HEK293 (cell line): ENCODE results near the gene ELOVL5.

Experiments used
- GLI4 ChIP-seq: fragments of 450-650 bp; formaldehyde crosslinking; IDR thresholded peaks from 2 replicates; pipeline ENCODE4 v1.5.1; 2016; ENCODE audit warnings: missing biosample characterization, missing genetic modification characterization
- TF ChIP-seq, protein P1 (sequence below): fragments of 450-650 bp; formaldehyde crosslinking; IDR thresholded peaks from 2 replicates; pipeline ENCODE4 v1.5.1; 2016; ENCODE audit warnings: missing biosample characterization, missing genetic modification characterization
- TF ChIP-seq, protein P2 (sequence below): fragments of 450-650 bp; formaldehyde crosslinking; optimal IDR thresholded peaks from 2 replicates; pipeline ENCODE3; 2016; ENCODE audit warnings: missing biosample characterization, mild to moderate bottlenecking, missing genetic modification characterization

DNA sequence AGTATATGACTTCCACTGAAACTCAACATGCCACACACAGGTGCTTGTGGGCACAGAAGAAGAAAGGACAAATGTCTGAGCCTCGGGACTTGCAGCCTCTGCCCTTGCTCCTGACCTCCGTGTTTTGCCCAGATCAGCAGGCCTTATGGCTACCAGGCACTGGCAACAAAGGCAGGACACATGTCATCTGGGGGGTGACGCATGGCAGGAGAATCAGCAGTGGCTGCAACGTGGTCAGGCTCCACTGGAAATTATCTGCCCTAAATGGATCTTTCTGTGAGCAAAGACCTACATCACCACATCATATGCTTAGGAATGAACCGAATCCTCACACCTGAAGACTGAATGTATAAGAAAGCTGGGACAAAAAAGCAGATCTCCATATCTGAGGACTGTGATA, 78.9 kb downstream of the ELOVL5 start:
- TF ChIP-seq, protein P1, sequence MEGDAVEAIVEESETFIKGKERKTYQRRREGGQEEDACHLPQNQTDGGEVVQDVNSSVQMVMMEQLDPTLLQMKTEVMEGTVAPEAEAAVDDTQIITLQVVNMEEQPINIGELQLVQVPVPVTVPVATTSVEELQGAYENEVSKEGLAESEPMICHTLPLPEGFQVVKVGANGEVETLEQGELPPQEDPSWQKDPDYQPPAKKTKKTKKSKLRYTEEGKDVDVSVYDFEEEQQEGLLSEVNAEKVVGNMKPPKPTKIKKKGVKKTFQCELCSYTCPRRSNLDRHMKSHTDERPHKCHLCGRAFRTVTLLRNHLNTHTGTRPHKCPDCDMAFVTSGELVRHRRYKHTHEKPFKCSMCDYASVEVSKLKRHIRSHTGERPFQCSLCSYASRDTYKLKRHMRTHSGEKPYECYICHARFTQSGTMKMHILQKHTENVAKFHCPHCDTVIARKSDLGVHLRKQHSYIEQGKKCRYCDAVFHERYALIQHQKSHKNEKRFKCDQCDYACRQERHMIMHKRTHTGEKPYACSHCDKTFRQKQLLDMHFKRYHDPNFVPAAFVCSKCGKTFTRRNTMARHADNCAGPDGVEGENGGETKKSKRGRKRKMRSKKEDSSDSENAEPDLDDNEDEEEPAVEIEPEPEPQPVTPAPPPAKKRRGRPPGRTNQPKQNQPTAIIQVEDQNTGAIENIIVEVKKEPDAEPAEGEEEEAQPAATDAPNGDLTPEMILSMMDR (tag by site-specific recombination), result no peak
- no peak for TF ChIP-seq GLI4 (tag by site-specific recombination)
- TF ChIP-seq, protein P2, sequence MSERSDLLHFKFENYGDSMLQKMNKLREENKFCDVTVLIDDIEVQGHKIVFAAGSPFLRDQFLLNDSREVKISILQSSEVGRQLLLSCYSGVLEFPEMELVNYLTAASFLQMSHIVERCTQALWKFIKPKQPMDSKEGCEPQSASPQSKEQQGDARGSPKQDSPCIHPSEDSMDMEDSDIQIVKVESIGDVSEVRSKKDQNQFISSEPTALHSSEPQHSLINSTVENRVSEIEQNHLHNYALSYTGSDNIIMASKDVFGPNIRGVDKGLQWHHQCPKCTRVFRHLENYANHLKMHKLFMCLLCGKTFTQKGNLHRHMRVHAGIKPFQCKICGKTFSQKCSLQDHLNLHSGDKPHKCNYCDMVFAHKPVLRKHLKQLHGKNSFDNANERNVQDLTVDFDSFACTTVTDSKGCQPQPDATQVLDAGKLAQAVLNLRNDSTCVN (tag by site-specific recombination), result no peak
